Brain pericyte (primary cell): ENCODE results near the gene OVOL2.
"Not testable (repeated sequence)": the region's sequence is repeated elsewhere in the genome, so short reads cannot be mapped to it uniquely, and the experiment has no call there.

ENCODE experiments used
- DNase-seq: peaks from one replicate; pipeline ENCODE4 v3.0.0-alpha.2; 2012; ENCODE audit warnings: low read depth, low spot score

OVOL2 gene

DNA sequence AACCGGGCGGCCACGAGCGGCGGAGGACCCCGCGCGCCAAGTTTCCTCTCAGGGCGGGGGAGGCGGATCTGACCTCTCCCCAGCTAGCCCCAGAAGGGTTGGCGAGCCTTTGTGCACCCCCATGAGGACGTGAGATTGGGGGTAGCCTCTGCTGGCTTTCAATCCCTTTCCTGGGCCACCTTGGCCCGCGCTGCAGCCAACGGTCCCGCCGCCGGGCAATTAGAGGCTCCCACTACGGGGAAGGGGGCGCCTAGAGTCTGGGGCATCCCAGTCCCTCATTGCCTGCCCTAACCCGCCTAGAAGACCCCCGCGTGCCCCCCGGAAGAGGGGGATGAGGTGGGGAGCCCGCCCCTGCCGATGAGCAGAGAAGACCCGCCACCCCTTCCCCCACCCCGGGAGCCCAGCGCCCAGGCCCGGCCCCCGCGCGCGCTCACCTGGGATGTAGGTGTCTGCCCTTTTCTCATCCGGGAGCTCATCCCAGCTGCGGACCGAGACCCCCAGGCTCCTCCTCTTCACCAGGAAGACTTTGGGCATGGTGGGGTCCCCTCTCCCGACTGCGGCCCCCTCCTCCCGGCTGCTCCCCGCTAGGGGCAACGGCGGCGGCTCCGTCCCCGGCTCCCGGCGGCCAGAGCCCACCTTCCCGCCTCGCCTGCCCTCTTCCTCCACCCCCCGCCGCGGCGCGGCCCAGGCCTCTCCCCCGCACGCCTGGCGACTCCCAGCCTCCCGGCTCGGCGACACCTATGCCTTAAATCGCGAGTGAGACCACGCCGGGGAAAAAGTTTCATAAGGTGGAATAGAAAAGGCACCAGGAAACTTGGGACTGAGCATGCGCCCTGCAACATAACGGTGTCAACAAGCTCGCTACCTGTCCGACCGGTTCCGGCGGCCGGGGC, at the start of gene OVOL2:
Gene OVOL2 (minus strand): TSS at position 816 of the 893 bp plus-strand sequence. CDS start 282 bp downstream, at position 534.
- DNase-seq = no peak

DNA sequence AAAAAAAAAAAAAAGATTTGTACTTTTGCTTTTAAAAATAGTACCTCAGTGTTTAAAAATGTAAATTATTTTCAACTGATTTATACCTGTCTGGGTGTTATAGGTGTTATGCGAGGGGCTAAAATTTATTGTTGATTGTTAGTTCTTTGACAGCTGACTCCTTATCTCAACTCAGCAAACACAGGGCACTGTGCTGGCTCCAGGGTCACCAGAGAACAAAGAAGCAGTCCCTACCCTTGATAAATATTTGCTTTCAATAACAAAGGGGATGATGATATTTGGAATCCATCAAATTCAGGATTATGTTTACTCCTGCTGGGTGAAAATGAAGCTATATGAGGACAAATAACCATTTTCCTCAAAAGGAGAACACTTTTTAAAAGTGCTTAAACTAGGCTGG, 45.8 kb upstream of the OVOL2 start:
- DNase-seq = no peak

DNA sequence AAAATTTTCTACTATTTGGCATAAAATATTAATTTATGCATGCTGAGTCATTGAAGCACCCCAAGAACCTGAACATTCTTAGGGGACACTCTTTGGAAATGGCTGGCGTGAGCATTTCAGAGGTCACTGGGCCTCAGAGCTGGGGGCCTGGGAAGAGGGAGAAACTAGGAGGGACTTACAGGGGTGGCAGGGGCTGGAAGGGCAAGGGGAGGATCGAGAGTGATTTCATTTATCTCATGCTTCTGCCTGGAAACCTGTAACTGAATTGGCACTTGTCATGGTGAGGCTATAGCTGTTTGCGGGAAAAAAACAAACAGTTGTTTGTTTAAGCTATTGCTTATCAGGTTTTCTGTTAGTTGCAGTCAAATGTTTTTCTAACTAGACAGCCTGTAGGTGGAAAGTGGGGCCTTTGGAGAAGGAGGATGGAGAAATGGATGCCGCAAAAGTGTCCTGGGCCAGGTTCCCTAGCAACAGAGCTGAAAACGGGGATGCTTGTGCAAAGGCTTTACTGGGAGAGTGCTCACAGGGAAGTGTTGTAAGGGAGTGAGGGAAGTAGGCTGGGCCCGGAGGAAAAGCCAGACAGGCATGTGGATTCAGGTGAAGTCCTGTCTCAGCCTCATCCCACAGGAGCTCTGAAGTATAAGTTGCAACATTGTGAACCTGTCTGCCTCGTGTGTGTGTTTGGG, 43.6 kb upstream of the OVOL2 start:
- no peak for DNase-seq

DNA sequence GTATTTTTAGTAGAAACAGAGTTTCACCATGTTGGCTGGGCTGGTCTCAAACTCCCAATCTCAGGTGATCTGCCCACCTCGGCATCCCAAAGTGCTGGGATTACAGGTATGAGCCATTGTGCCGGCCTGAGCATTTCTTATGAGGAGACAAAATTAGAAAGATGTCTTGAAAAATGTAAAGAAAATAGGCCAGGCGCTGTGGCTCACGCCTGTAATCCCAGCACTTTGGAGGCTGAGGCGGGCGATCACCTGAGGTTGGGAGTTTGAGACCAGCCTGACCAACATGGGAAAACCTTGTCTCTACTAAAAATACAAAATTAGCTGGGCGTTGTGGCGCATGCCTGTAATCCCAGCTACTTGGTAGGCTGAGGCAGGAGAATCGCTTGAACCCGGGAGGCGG, 42.9 kb upstream of the OVOL2 start:
- DNase-seq = not testable (repeated sequence)

DNA sequence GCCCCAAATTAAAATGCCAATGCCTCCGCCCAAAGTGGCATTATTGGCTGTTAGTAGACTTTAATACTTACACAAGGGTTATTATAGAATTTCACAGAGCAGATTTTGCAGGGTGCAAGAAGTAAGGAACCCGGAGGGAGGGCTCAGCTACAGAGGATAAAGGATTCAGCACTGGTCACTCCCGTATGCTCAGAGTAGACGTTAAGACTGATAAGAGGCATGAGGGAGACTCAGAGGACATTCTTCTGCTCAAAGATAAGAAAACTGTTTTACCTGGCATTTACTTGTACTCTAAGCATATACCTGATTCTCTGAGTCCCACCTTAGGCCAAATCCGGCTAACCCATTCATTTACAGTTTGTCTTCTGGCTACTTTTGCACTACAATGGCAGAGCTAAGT, 36.5 kb upstream of the OVOL2 start:
- DNase-seq = no peak

DNA sequence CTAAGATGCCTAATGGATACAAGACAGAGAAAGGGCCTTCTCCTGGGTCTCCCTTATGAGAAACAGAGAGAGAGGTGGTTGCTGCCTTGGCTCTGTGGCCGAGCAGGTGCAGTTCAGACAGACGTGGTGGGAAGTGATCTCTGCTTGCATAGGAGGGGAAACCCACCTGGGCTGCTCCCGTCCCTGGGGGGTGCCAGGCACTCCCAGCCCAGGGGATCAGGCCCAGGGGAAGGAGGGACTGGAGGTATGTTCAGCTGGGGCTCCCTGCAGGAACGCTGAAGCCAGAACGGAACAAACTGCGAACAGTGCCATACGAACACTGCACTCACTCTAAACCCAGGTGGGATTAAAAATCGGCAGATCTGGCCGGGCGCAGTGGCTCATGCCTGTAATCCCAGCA, 35.7 kb upstream of the OVOL2 start:
- DNase-seq = no peak

DNA sequence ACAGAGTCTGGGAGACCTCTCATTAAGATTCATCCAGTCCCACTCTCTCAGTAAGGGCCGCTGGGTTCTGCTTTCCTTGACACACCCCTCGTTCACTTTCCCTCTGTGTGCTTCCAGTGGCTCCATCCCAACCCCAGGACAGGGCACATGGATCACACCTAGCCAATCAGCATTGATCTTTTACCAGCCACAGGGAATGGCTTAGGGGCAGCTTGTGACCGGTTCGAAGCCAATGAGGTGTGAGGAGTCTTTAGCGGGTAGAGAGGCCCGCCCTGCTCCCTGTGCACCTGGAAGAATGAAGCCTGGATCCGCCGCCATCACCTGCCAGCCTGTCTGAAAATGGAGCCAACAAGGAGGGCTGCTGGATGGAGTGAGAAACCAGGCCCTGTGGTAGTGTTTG, 35.2 kb upstream of the OVOL2 start:
- DNase-seq = no peak

DNA sequence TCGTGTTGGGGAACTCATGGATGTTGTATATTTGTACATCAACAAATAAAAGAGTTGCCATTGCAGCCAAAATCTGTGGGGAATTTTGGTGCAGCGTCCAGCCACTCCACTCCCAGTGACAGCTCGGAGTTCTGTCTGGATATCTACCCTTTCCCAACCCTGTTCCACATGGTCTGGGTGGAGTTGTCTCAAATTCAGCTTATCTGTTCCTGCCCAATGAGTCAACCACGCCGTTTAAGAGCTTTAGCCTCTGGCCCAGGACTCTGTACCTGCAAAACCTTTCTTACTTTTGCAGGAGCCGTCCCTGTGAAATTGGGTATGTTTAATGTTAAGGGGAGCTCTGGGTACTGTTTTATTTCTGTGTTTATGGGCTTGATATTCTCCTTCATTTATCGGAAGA, 33.9 kb upstream of the OVOL2 start:
- DNase-seq = no peak

DNA sequence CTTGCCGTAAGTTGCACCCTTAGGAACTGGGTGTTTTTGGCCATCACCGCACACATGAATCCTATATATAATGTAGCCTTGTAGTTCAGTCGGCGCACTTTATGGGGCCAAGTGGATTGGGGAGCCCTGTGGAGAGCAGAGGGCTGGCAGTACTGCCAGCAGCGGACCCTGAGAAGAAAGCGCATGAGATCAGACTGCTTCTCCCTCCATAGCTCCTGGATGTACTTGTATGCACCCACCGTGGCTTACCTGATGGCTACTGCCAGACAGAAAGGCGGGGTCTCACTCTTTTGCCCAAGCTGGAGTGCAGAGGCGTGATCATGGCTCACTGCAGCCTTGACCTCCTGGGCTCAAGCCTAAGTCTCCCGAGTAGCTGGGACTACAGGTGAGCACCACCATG, 32.8 kb upstream of the OVOL2 start:
- no peak for DNase-seq

DNA sequence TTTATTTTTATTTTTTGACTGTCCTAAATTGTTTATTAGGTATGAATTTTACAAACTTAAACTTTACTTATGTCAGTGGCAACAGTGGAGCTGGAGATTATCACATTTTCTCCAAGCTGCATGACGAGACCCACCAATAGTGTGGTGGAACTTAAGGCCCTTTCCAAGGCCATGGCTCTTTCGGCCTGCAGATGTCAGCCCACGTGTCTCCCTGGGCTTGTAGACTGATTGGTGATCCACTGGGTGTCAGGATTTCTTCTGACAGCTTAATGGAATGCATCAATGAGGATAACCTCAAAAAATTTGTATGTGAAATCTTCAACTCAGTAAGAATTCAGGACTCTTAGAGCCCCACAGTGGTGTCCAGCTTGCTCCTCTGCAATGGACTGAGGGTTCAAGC, 32.3 kb upstream of the OVOL2 start:
- no peak for DNase-seq

DNA sequence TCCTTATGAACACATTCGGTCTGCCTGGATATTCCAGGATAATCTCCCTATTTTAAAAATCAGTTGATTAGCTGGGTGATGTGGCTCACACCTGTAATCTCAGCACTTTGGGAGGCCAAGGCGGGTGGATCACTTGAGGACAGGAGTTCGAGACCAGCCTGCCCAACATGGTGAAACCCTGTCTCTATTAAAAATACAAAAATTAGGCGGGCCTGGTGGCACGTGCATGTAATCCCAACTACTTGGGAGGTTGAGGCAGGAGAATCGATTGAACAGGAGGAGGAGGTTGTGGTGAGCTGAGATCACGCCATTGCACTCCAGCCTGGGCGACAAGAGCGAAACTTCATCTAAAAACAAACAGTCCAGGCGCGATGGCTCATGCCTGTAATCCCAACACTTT, 31.1 kb upstream of the OVOL2 start:
- not testable (repeated sequence) for DNase-seq

DNA sequence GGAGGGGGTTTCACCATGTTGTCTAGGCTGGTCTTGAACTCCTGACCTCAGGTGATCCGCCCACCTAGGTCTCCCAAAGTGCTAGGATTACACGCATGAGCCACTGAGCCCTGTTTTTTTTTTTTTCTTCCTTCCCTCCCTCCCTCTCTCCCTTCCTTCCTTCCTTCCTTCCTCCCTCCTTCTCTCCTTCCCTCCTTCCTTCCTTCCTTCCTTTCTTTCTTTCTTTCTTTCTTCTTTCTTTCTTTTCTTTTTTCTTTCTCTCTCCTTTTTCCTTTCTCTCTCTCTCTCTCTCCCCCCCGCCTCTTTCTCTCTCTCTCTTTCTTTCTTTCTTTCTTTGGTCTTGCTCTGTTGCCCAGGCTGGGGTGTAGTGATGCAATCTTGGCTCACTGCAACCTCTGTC, 30.6 kb upstream of the OVOL2 start:
- not testable (repeated sequence) for DNase-seq

DNA sequence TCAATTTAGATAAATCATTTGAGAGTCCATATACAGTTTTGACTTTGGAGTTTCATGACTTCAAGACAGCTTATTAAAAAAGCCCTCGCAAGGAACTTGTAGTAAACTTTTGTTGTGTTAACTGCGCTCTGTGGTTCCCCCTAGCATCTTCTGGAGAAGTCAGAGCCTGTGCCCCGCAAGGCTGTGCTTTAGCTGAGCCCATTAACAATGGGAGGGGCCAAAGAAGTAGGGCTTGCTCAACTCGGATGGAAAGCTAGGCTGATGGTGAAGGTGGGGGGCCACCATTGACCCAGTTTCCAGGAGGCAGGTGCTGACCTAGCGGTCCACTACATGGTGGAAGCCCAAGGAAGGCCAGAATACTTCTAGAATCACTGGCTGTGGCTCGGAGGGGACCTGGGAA, 29.3 kb upstream of the OVOL2 start:
- DNase-seq = no peak

DNA sequence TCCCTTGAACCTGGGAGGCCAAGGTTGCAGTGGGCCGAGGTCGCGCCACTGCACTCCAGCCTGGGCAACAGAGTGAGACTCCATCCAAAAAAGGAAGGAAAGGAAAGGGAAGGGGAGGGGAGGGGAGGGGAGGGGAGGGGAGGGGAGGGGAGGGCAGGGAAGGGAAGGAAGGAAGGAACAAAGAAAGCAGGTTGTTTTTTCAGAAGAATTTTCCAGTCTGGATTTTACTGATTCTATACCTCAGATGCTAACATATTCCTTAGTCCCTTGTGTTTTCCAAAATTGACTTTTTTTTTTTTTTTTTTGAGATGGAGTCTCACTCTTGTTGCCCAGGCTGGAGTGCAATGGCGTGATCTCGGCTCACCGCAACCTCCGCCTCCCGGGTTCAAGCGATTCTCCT, 23.1 kb upstream of the OVOL2 start:
- DNase-seq = not testable (repeated sequence)

DNA sequence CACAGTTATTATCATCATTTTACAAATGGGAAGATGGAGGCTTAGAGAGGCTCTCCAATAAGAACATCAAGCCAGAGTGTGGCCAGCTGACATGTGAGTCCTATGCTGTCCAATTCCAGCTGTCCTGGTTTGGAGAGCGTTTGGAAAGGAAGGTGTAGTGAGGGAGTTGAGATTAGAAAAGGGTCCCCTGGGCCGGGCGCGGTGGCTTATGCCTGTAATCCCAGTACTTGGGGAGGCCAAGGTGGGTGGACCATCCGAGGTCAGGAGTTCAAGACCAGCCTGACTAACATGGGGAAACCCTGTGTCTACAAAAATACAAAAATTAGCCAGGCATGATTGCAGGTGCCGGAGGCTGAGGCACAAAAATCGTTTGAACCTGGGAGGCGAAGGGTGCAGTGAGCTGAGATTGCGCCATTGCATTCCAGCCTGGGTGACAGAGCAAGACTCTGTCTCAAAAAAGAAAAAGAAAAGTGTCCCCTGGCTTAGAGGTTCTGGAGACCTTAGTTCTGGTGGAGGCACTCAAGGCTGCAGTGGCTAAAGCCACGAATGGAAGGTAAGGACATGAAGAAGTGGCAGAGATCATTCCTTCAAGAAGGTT, 22.1 kb upstream of the OVOL2 start:
- DNase-seq = no peak

DNA sequence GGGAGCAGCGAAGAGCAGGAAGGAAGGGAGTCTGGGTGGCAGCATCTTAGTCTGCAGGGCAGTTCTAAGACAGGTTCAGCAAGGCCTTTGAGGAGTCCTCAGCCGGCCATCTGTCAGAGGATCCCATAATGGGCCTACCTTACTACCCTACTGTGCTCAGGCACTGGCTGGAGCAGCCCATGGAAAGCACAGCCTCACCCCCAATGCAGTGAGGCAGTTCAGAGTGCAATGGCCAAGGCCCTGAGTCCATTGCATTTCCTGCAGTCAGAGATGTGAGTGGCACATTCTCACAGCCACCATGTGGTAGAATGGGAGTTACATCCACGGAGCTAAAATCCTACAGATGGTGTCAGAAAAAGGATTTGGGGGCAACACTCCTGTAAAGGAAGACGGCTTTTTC, 19.4 kb upstream of the OVOL2 start:
- no peak for DNase-seq

DNA sequence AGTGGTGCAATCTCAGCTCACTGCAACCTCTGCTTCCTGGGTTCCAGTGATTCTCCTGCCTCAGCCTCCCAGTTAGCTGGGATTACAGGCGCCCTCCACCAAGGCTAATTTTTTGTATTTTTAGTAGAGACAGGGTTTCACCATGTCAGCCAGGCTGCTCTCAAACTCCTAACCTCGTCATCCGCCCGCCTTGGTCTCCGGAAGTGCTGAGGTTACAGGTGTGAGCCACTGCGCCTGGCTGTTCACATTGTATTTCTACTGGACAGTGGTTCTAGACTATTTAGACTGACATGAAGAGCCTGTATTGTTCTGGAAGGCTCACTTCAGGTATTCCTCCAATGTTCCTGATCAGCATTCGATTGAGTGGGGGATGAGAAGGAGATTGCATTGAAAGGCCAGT, 14.8 kb upstream of the OVOL2 start:
- no peak for DNase-seq

DNA sequence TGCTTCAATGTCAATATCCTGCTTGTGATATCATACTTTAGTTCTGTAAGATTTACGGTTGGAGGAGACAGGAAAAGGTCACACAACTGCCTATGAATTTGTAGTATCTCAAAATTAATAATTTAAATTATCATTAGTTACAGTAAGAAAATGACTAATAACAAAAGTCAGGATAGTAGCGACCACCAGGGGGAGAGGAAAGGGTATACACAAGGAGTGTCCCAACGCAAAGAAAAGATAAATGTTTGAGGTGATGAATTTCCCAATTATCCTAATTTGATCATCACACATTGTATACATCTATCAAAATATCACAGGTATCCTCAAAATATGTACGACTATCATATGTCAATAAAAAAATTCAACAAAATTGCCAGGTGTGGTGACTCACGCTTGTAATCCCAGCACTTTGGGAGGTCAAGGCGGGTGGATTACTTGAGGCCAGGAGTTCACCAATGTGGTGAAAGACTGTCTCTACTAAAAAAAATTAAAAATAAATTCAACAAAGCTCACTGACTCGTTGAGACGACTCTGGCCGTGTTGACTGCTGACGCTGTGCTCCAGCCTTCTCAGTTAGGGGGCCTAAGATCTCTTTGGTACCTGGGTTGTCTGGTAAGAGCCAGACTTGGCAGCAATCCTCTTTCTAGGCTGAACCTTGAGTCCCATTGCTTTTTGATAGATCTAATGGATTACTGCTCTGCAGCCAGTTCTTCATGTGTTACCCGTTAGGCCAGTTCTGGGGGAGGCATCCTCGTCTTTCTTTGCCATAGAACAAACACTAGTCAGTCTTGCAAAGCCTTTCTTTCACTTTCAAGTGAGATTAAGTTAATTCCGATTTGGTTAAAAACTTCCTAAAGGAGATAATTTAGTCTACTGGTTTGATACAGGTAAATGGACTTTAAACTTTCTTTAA, 9.0 kb upstream of the OVOL2 start:
- DNase-seq = no peak

DNA sequence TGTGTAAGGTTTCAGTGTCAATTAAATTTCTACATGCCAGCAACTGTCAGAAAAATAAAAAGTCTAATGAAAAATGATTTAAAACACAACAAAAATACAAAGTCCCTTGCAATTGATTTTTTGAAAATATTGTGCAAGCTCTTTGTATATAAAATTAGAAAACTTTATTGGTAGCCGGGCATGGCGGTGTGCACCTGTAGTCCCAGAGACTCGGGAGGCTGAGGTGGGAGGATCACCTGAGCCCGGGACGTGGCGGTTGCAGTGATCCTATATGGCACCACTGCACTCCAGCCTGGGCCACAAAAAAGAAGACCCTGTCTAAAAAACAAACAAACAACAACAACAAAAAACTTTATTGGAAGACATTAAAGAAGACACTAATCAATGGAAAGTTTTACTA, 6.0 kb upstream of the OVOL2 start:
- no peak for DNase-seq

DNA sequence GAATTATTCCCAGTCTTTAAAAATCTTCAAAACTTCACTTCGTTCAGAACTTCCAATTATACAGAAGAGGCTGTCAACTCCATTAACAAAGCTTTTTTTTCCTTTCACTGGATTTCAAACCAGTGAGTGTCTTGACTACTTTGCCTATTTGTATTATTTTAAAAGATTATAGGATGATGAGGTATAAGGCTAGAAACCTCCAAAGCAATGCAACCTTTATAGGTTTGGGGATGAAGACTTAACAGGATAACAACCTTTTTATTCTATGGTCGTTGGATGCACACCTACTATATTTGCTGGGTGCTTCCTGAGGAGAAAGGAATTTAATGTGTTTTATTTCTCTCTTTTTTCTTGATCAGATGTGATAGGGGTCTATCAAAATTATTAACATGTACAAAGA, 1.9 kb upstream of the OVOL2 start:
- DNase-seq = no peak

DNA sequence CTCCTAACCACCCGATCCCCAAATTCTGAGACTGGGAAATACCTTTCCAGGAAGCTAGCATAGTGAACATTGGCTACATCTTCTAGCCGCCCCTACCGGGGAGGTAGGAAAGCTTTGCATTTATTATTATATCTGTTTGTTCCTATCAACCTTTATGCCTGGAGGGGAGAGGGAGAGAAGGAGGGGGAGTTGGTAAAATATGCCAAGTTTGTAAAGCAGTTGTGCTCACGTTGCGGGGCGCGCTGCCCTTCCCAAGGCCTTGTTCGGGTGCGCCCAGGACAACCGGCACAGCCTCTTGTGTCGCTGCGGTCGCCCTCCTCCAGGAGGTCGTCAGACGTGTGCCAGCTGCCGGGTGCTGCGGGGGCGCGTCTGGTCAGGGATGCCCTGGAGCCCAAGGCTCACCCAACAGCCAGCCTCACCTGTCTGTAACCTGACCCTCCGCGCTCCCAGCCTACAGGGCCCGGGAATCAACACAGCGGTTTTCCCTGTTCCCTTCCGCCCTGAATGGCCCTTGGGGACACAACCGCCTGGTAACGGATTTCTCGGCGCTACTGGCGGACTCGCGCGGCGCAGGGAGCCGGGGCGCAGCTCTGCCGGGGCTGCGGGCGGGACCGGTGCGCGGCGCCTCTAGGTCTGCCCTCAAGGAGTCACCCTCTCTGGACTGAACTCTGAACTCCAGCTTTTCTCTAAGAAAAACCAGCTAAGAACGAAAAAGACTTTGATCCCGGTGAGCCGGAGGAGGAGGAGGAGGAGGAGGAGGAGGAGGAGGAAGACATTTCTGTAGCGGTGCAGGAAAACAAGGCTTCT, 1.1 kb upstream of the OVOL2 start:
- no peak for DNase-seq
